Measurements from ENCODE around the gene OR4K13. TPM values are rescaled to one million over a fixed set of nuclear protein-coding genes. Genes with fewer than 3 reads are reported as not detected.

The OR4K13 gene
- total and polyA plus RNA-seq, 2 donors (not counting 3 experiments of a cell fraction or from before 2014, with no cell fraction given), result not detected

- no peak within 1 kb of the TSS for H3K27ac ChIP-seq (ENCODE audit: insufficient read depth, low read depth, low read length)
- no peak within 1 kb of the TSS for H2AFZ ChIP-seq (ENCODE audit: low read depth, low read length)
- no TSS peak for BruUV-seq (replicated peaks)
- ChIA-PET POLR2A (no interaction called here), CTCF (no interaction called here)
- no peaks in the 10 kb centered on the region for H4K20me1 ChIP-seq (replicated peaks; ENCODE audit: control insufficient read depth, extremely low read depth, insufficient read depth, low read length)
- H3K9me1 ChIP-seq (replicated peaks; ENCODE audit: control insufficient read depth, extremely low read depth, insufficient read depth, low read length), result no peaks in the 10 kb centered on the region
- H3K9me3 ChIP-seq (replicated peaks; ENCODE audit: control insufficient read depth, insufficient read depth, low read length), result peaks cover 4% of the 10 kb centered on the region
- H3K4me3 ChIP-seq (replicated peaks in 1 of 3; ENCODE audit: insufficient read depth in 1 of 3, low read depth in 1 of 3, low read length in 3 of 3), result no peak within 1 kb of the TSS
- no peak within 1 kb of the TSS for H3K9ac ChIP-seq (replicated peaks; ENCODE audit: extremely low read depth, insufficient read depth, low read length)
- dilution Hi-C loops (cut with MboI; ENCODE audit: extremely low pct_ligation_motif_present, low sequenced_read_pairs), result no loop called here
- TF ChIP-seq, protein P1, sequence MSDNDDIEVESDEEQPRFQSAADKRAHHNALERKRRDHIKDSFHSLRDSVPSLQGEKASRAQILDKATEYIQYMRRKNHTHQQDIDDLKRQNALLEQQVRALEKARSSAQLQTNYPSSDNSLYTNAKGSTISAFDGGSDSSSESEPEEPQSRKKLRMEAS (IDR thresholded peaks at IDR 0.05; ENCODE audit: insufficient read depth, insufficient read length), result no peak
- no peak for TF ChIP-seq GATA2 (IDR thresholded peaks at IDR 0.05; ENCODE audit: insufficient read depth, insufficient read length, low read depth, low read length)
- TF ChIP-seq CTCF (IDR thresholded peaks at IDR 0.05; ENCODE audit: extremely low read depth in 1 of 2, insufficient read depth in 1 of 2, low read depth in 1 of 2, low read length in 2 of 2), result no peak
- TF ChIP-seq POLR2A (IDR thresholded peaks at IDR 0.05; ENCODE audit: low read depth, low read length), result no peak
- TF ChIP-seq FOS (IDR thresholded peaks at IDR 0.05; ENCODE audit: borderline replicate concordance, insufficient read depth, low read length), result no peak
- no peak for TF ChIP-seq EZH2 (IDR thresholded peaks at IDR 0.05; ENCODE audit: borderline replicate concordance, low read depth, low read length, severe bottlenecking)
- no peak for TF ChIP-seq POLR2AphosphoS5 (IDR thresholded peaks at IDR 0.05; ENCODE audit: insufficient read depth, low read depth, low read length)
- no peak for TF ChIP-seq JUN (IDR thresholded peaks at IDR 0.05; ENCODE audit: borderline replicate concordance, insufficient read depth, insufficient read length, low read depth)
- no peak for TF ChIP-seq MYC (IDR thresholded peaks at IDR 0.05; ENCODE audit: low read depth, low read length)
- FAIRE-seq (no peak), DNase-seq (ENCODE audit: low read depth, low spot score) (no peak)
- intact Hi-C loops (cut with micrococcal nuclease), result no loop called here
- no peaks in the 10 kb centered on the region for H3K36me3 ChIP-seq (ENCODE audit: control insufficient read depth in 2 of 2, extremely low read depth in 1 of 2, insufficient read depth in 2 of 2, low read length in 2 of 2)
- no peaks in the 10 kb centered on the region for H3K27me3 ChIP-seq (ENCODE audit: control insufficient read depth in 2 of 2, insufficient read depth in 2 of 2, low read length in 2 of 2)
- no peaks in the 10 kb centered on the region for H3K4me1 ChIP-seq (ENCODE audit: control insufficient read depth, extremely low read depth, insufficient read depth, low read length)
- H3K79me2 ChIP-seq (ENCODE audit: control insufficient read depth, insufficient read depth, low read length), result no peaks in the 10 kb centered on the region
- no peak within 1 kb of the TSS for H3K4me2 ChIP-seq (ENCODE audit: insufficient read depth, low read length)
Observed at GRCh38 chr14:20001863-20002262, 34.0 kb downstream of the OR4K13 start, which contains the start of gene OR4Q2. Gene OR4Q2, plus strand, starts transcription at chr14:20002163.
